IMR-90 (cell line): Measurements from ENCODE around the gene ETS1. TPM values are rescaled to one million over a fixed set of nuclear protein-coding genes. Genes with fewer than 3 reads are reported as not detected.

Experiments used
- ATAC-seq: fragments of 200-7000 bp; cut with Tn5 transposase; 2 replicates; pipeline ENCODE4 v1.9.1; 2020; ENCODE audit warnings: low read depth, mild to moderate bottlenecking, moderate library complexity
- BruUV-seq: library from RNA; stranded (reverse); fragments of 400-500 nt; replicated peaks from 2 replicates; lab custom pipeline; 2021; lab: Mats Ljungman, UMichigan
- CTCF ChIA-PET: fragments of 300-600 bp; formaldehyde crosslinking; extraction: SDS; loops from one replicate; lab custom pipeline; 2021; ENCODE audit warnings: antibody characterized with exemption; lab: Yijun Ruan, JAX
- POLR2A ChIA-PET: fragments of 300-600 bp; sonication (Branson Sonifier 250); formaldehyde crosslinking; loops from one replicate; lab custom pipeline; 2022; ENCODE audit warnings: antibody characterized with exemption; ENCODE audit not compliant: unreplicated experiment; lab: Charles Lee
- DNase-seq: peaks from one replicate; pipeline ENCODE4 v3.0.0; 2013
- H2AFZ ChIP-seq: replicated peaks from 2 replicates; pipeline ENCODE3; 2013; ENCODE audit warnings: low read length, mild to moderate bottlenecking; ENCODE audit not compliant: poor library complexity
- H2AK5ac ChIP-seq: 2 replicates; pipeline ENCODE4 v1.6.1; 2013; ENCODE audit warnings: low read depth, low read length, inconsistent platforms
- H2AK9ac ChIP-seq: replicated peaks from 2 replicates; pipeline ENCODE3; 2013; ENCODE audit warnings: mild to moderate bottlenecking, low read depth, low read length, moderate library complexity; ENCODE audit not compliant: poor library complexity
- H2BK120ac ChIP-seq: 2 replicates; pipeline ENCODE4 v1.6.1; 2013; ENCODE audit warnings: low read depth, low read length, inconsistent platforms
- H2BK15ac ChIP-seq: 3 replicates; pipeline ENCODE4 v1.6.1; 2013; ENCODE audit warnings: low read depth, low read length, inconsistent platforms
- H2BK20ac ChIP-seq: 2 replicates; pipeline ENCODE4 v1.6.1; 2013; ENCODE audit warnings: low read depth, mild to moderate bottlenecking, inconsistent platforms, low read length, moderate library complexity
- H2BK5ac ChIP-seq: 2 replicates; pipeline ENCODE4 v1.6.1; 2013; ENCODE audit warnings: mild to moderate bottlenecking, low read depth, low read length, inconsistent platforms; ENCODE audit not compliant: poor library complexity, severe bottlenecking
- H3K14ac ChIP-seq: replicated peaks from 2 replicates; pipeline ENCODE4 v1.6.1; 2013; ENCODE audit warnings: low read depth, low read length, inconsistent platforms
- H3K18ac ChIP-seq: 2 replicates; pipeline ENCODE4 v1.6.1; 2013; ENCODE audit warnings: low read depth, low read length, control low read depth
- H3K23ac ChIP-seq: 2 replicates; pipeline ENCODE4 v1.6.1; 2013; ENCODE audit warnings: low read depth, low read length, inconsistent platforms
- H3K27ac ChIP-seq: 2 replicates; pipeline ENCODE4 v1.5.1; 2013; ENCODE audit warnings: mild to moderate bottlenecking, control low read depth, low read length; ENCODE audit not compliant: insufficient read depth
- H3K27me3 ChIP-seq: 2 replicates; pipeline ENCODE4 v1.6.1; 2013; ENCODE audit warnings: low read length; ENCODE audit not compliant: control insufficient read depth, insufficient read depth
- H3K36me3 ChIP-seq: 2 replicates; pipeline ENCODE4 v1.6.1; 2013; ENCODE audit warnings: low read length, mixed read lengths; ENCODE audit not compliant: control insufficient read depth, insufficient read depth
- H3K4ac ChIP-seq: 2 replicates; pipeline ENCODE4 v1.6.1; 2013; ENCODE audit warnings: low read depth, low read length, inconsistent platforms
- H3K4me1 ChIP-seq: 2 replicates; pipeline ENCODE4 v1.6.1; 2013; ENCODE audit warnings: low read length, mixed read lengths; ENCODE audit not compliant: control insufficient read depth, insufficient read depth
- H3K4me2 ChIP-seq: 2 replicates; pipeline ENCODE4 v1.6.1; 2013; ENCODE audit warnings: low read depth, mild to moderate bottlenecking, control low read depth, low read length, moderate library complexity
- H3K4me3 ChIP-seq: 2 replicates; pipeline ENCODE4 v1.5.1; 2013; ENCODE audit warnings: low read depth, mild to moderate bottlenecking, control low read depth, low read length, moderate library complexity; ENCODE audit not compliant: insufficient read depth
- H3K56ac ChIP-seq: 2 replicates; pipeline ENCODE4 v1.6.1; 2013; ENCODE audit warnings: low read length, inconsistent platforms; ENCODE audit not compliant: insufficient read depth; ENCODE audit errors: extremely low read depth
- H3K79me1 ChIP-seq, 2 experiments: 2 replicates each; pipeline ENCODE4 v1.6.1; 2013; ENCODE audit warnings: low read length in 2 of 2, inconsistent platforms in 1 of 2, low read depth in 1 of 2
- H3K9ac ChIP-seq: 2 replicates; pipeline ENCODE4 v1.6.1; 2013; ENCODE audit warnings: low read depth, low read length, control low read depth
- H3K9me1 ChIP-seq: 2 replicates; pipeline ENCODE4 v1.6.1; 2013; ENCODE audit warnings: low read length, inconsistent platforms; ENCODE audit not compliant: insufficient read depth
- H3K9me3 ChIP-seq: 2 replicates; pipeline ENCODE4 v1.6.1; 2013; ENCODE audit warnings: low read length; ENCODE audit not compliant: control insufficient read depth, insufficient read depth
- H4K20me1 ChIP-seq: 2 replicates; pipeline ENCODE4 v1.6.1; 2013; ENCODE audit warnings: low read length, inconsistent platforms; ENCODE audit not compliant: insufficient read depth
- H4K5ac ChIP-seq: 2 replicates; pipeline ENCODE4 v1.6.1; 2013; ENCODE audit warnings: mild to moderate bottlenecking, low read depth, low read length, control low read depth
- H4K8ac ChIP-seq, 2 experiments: 2 replicates each; pipeline ENCODE4 v1.6.1; 2013; ENCODE audit warnings: low read depth in 2 of 2, low read length in 2 of 2, control low read depth in 1 of 2, inconsistent platforms in 1 of 2
- H4K91ac ChIP-seq: 2 replicates; pipeline ENCODE4 v1.6.1; 2013; ENCODE audit warnings: low read depth, low read length, inconsistent platforms; ENCODE audit not compliant: insufficient read depth
- MAFK ChIP-seq: IDR thresholded peaks from 2 replicates; pipeline ENCODE4 v1.6.1; 2012; ENCODE audit warnings: low read depth, low read length, improper control_type of control experiment
- MAZ ChIP-seq: IDR thresholded peaks from 2 replicates; pipeline ENCODE4 v1.6.1; 2012; ENCODE audit warnings: low read depth, mild to moderate bottlenecking, low read length, improper control_type of control experiment, moderate library complexity, borderline replicate concordance
- RAD21 ChIP-seq: IDR thresholded peaks from 2 replicates; pipeline ENCODE4 v1.6.1; 2012; ENCODE audit warnings: low read length, improper control_type of control experiment
- WGBS, 2 experiments: methylation state at CpG; one replicate each; pipeline versions ENCODE4 v1.1.5 to v1.1.7; 2013; ENCODE audit warnings: missing lambda C conversion rate in 2 of 2; ENCODE audit not compliant: insufficient read length in 1 of 2; ENCODE audit errors: extremely low coverage in 2 of 2; 5-methylcytosine and 5-hydroxymethylcytosine counted together
- dilution Hi-C: fragments of 300-500 bp; cut with HindIII; formaldehyde crosslinking; loops from one replicate; pipeline ENCODE4 v1.14.3; 2018; ENCODE audit warnings: low sequenced_read_pairs; ENCODE audit not compliant: unreplicated experiment
- in situ Hi-C: fragments of 300-500 bp; cut with MboI; formaldehyde crosslinking; loops from 3 replicates; pipeline ENCODE4 v1.14.3; 2019; ENCODE audit warnings: low sequenced_read_pairs, inconsistent platforms, mixed read lengths
- intact Hi-C: fragments of 100-400 bp; cut with micrococcal nuclease; formaldehyde crosslinking; loops from 2 replicates; pipeline ENCODE4 v1.10.0; 2022
- polyA plus RNA-seq, 3 experiments: library from polyadenylated mRNA; depleted of rRNA; stranded (reverse); fragments of >200 nt; gene quantifications; 2 replicates each; pipeline ENCODE4 v1.2.3, GENCODE V29; 2012; ENCODE audit warnings: low replicate concordance in 1 of 3
- total RNA-seq: library from RNA; depleted of rRNA; stranded (reverse); fragments of >200 nt; gene quantifications from 2 replicates; pipeline ENCODE4 v1.2.3, GENCODE V29; 2012

ETS1 gene
- total and polyA plus RNA-seq, 2 of the 4 experiments (the other 2 are of a cell fraction) = 41.2 to 56.3 TPM

DNA sequence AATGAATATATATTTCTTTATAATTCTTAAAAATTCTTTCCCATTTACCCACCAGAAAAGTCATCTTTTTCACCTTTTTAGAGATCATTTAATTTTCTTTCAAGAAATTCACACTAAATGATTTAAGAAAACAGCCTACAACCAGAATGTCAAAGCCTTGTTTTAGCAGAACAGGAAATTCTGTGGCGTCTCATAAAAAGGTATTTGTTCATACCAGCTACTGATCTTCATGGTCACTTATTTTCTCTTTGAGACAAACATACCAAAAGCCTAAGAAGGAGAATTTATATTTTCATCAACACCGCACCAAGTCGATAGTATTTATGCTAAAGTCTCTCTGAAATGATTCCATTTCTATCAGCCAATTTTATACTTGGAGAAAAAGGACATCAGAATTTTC lies 105.3 kb downstream of the ETS1 start:
- dilution Hi-C loops = no loop called here

More for the DNA sequence above, 105.3 kb downstream of the ETS1 start:
- TF ChIP-seq RAD21 (no peak), MAFK (no peak), MAZ (no peak)
- H3K9ac ChIP-seq = no peak overlapping the region
- no peak overlapping the region for H3K4ac ChIP-seq
- H2BK120ac ChIP-seq = no peak overlapping the region
- H4K20me1 ChIP-seq = peaks cover 29% of the 10 kb centered on the region
- DNase-seq (no peak), ATAC-seq (no peak)
- H3K23ac ChIP-seq = no peak overlapping the region
- no peak overlapping the region for H4K91ac ChIP-seq
- H4K5ac ChIP-seq = no peak overlapping the region
- no peak overlapping the region for H2BK15ac ChIP-seq
- no peaks in the 10 kb centered on the region for H3K9me3 ChIP-seq
- peak overlapping the region; percentile 64; the same call in 1 of the 2 replicates for H3K27ac ChIP-seq
- H2AFZ ChIP-seq = no peak overlapping the region
- WGBS, 2 experiments = no CpG with 5 or more reads among the region's 3 CpGs
- H2BK20ac ChIP-seq = no peak overlapping the region
- peaks cover 63 to 92% of the 10 kb centered on the region in 2 experiments for H3K79me1 ChIP-seq
- ChIA-PET CTCF (interaction anchor here (1.0 kb wide), 2 partner anchors 35 to 191 kb away, joined by 3 read pairs; no protein-coding TSS in a partner anchor), POLR2A (no interaction called here)
- intact Hi-C loops = no loop called here
- no peak overlapping the region for H3K4me2 ChIP-seq
- no TSS peak for BruUV-seq
- H3K14ac ChIP-seq = no peak overlapping the region; the same call in 1 of the 2 replicates
- no peak overlapping the region for H2AK5ac ChIP-seq
- peaks cover 21% of the 10 kb centered on the region for H3K4me1 ChIP-seq
- H3K27me3 ChIP-seq = no peaks in the 10 kb centered on the region
- no peak overlapping the region for H2AK9ac ChIP-seq
- peaks cover 27% of the 10 kb centered on the region for H3K9me1 ChIP-seq
- H3K56ac ChIP-seq = no peak overlapping the region
- H3K36me3 ChIP-seq = peaks cover 44% of the 10 kb centered on the region
- H3K18ac ChIP-seq = peak overlapping the region; percentile 76; the same call in 1 of the 2 replicates
- H4K8ac ChIP-seq = no peak overlapping the region
- no peak overlapping the region for H3K4me3 ChIP-seq
- in situ Hi-C loops = no loop called here
- peak overlapping the region; percentile 21 for H2BK5ac ChIP-seq
